Mammary epithelial cell (primary cell): ENCODE results near the gene SLC23A1.

Experiments used
- EZH2 ChIP-seq: IDR thresholded peaks from 2 replicates; pipeline ENCODE4 v1.6.1; 2012; ENCODE audit warnings: low read length, inconsistent platforms, borderline replicate concordance
- TF ChIP-seq, protein P1 (sequence below), 2 donors: IDR thresholded peaks in 1 of 2; conservative IDR thresholded peaks in 1 of 2; 2 replicates each; pipeline ENCODE4 v1.5.1; 2011 to 2012; ENCODE audit warnings: inconsistent platforms in 2 of 2, low read length in 2 of 2, mild to moderate bottlenecking in 2 of 2, control low read depth in 1 of 2, low read depth in 1 of 2; ENCODE audit not compliant: insufficient read depth in 1 of 2; ENCODE audit errors: extremely low read depth in 1 of 2

DNA sequence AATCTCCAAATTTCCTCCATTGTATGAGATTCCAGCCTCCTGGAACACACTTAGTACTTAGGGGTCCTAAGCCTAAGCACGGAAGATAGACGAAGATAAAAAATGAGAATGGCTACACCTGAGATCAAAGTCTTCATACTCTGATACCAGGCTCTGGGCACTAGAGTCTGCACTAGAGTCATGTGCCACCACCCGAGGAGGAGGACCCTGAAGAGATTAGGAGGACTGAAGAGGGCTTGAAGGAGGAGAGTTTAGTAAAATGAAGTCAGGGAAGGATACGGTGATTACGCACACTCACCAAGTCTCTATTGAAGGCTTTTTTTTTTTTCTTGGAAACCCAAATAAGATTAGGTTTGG is 21.4 kb upstream of the SLC23A1 start:
- TF ChIP-seq EZH2, result no peak
- TF ChIP-seq, protein P1, sequence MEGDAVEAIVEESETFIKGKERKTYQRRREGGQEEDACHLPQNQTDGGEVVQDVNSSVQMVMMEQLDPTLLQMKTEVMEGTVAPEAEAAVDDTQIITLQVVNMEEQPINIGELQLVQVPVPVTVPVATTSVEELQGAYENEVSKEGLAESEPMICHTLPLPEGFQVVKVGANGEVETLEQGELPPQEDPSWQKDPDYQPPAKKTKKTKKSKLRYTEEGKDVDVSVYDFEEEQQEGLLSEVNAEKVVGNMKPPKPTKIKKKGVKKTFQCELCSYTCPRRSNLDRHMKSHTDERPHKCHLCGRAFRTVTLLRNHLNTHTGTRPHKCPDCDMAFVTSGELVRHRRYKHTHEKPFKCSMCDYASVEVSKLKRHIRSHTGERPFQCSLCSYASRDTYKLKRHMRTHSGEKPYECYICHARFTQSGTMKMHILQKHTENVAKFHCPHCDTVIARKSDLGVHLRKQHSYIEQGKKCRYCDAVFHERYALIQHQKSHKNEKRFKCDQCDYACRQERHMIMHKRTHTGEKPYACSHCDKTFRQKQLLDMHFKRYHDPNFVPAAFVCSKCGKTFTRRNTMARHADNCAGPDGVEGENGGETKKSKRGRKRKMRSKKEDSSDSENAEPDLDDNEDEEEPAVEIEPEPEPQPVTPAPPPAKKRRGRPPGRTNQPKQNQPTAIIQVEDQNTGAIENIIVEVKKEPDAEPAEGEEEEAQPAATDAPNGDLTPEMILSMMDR (conservative IDR thresholded peaks at IDR 0.05 in 1 of 2, IDR thresholded peaks at IDR 0.05 in 1 of 2; ENCODE audit: extremely low read depth in 1 of 2, insufficient read depth in 1 of 2, low read depth in 1 of 2, low read length in 2 of 2), result no peak
